ENCODE measurements around the gene CEP170B.

DNA sequence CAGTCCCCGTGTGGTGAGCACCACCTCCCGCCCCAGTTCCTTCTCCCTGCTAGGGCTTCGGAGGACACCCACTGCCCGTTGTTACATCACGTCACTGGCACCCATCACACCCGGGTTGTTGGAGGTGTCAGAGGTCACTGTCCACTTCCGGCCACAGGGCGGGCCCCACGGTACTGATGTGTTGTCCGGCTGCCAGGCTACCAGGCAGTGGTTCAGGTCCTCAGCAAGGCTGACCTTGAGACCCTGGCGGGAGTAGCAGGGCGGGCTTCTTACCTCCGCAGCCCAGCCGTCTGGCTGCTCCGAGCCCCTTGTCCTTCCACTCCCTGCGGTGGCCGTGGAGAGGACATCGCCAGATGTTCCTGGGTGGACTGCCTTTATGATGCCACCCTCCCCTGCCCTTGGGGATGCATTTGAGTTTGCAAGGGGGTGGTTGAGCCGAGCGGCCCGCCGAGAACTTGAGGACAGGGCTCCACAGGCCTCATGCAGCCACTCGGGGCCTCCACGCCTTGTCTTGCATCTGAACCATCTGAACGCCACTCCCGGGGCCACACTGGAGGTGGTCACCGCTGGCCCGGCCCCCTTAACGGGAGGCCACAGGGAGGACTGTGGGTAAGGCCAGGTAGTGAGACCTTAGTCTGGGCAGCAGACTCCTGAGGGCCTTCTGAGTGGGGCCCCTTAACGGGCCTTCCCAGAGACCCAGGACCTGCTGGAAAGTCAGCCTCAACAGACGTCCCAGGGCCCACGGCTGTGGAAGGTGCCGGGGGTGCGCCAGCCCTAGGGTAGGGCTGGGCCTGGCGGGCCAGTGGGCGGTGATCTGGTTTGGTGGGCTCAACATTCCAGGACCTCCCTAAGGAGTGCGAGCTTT, 32.5 kb downstream of the CEP170B start:
- TF ChIP-seq, protein P1, sequence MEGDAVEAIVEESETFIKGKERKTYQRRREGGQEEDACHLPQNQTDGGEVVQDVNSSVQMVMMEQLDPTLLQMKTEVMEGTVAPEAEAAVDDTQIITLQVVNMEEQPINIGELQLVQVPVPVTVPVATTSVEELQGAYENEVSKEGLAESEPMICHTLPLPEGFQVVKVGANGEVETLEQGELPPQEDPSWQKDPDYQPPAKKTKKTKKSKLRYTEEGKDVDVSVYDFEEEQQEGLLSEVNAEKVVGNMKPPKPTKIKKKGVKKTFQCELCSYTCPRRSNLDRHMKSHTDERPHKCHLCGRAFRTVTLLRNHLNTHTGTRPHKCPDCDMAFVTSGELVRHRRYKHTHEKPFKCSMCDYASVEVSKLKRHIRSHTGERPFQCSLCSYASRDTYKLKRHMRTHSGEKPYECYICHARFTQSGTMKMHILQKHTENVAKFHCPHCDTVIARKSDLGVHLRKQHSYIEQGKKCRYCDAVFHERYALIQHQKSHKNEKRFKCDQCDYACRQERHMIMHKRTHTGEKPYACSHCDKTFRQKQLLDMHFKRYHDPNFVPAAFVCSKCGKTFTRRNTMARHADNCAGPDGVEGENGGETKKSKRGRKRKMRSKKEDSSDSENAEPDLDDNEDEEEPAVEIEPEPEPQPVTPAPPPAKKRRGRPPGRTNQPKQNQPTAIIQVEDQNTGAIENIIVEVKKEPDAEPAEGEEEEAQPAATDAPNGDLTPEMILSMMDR (IDR thresholded peaks at IDR 0.05; ENCODE audit: low read depth, low read length, poor library complexity, severe bottlenecking) = no peak
- TF ChIP-seq EZH2phosphoT487 (IDR thresholded peaks at IDR 0.05; ENCODE audit: borderline replicate concordance, low read length) = no peak
